GM19395 (cell line): ENCODE results near the gene WNT8A.

Source experiments
- ATAC-seq: cut with Tn5 transposase; IDR thresholded peaks from one replicate; pipeline ENCODE4 v1.9.1; 2021; ENCODE audit warnings: mild to moderate bottlenecking, moderate library complexity; ENCODE audit not compliant: unreplicated experiment

The WNT8A gene

DNA sequence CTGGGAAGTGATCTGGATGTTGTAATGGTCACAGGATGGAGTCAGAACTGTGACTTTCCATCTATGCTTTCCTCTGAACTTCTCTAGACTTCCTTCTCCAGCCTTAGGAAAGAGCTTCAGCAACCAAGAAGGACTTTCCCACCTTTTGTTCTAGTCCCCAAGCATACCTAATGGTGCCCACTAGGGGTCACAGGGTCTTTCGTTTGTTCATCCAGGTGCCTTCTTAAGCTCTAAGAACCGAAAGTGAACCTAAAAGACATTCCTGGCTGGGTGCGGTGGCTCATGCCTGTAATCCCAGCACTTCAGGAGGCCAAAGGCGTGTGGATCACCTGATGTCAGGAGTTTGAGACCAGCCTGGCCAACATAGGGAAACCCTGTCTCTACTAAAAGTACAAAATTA is 1.8 kb upstream of the WNT8A start:
- no peak for ATAC-seq

GRCh38 chr5:138091685-138092084 is 7.9 kb downstream of the WNT8A start:
- ATAC-seq, result no peak

DNA sequence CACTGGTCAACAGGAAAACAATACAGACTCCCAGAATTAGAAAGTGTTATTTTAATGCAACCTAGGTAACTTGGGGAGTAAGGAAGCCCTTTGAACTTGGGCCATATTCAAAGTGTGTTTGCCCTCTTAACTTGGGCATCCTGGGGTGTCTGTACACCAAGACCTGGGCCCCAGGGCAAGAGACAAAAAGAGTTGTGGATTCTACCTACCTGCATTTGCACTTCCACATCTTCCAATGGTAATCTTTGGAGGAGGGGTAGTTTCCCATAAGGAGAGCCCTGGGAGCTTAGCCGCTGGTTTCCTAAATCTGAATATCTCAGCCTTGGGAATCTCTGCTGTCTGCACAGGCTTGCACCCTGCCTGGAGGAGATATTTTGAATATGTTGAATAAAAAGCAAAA is 8.5 kb downstream of the WNT8A start:
- no peak for ATAC-seq

DNA sequence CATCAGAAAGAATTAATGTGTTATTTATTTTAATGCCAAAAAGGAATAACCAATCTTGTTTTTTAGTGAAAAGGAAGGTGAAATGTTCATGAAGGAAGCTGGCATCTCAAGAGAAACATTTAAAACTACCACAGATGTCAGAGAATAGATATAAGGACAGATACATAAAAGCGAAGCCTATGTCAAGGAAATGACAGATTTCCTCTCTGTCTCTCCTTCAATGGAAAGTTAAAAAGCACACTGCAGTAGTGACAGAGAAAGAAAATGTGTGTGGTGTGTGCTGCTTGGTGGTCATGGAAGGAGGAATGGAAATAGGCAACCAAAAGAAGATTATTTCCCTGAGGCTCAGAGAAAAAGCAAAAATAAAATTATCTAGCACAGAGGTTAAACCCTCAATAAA is 9.2 kb downstream of the WNT8A start:
- ATAC-seq, result no peak

DNA sequence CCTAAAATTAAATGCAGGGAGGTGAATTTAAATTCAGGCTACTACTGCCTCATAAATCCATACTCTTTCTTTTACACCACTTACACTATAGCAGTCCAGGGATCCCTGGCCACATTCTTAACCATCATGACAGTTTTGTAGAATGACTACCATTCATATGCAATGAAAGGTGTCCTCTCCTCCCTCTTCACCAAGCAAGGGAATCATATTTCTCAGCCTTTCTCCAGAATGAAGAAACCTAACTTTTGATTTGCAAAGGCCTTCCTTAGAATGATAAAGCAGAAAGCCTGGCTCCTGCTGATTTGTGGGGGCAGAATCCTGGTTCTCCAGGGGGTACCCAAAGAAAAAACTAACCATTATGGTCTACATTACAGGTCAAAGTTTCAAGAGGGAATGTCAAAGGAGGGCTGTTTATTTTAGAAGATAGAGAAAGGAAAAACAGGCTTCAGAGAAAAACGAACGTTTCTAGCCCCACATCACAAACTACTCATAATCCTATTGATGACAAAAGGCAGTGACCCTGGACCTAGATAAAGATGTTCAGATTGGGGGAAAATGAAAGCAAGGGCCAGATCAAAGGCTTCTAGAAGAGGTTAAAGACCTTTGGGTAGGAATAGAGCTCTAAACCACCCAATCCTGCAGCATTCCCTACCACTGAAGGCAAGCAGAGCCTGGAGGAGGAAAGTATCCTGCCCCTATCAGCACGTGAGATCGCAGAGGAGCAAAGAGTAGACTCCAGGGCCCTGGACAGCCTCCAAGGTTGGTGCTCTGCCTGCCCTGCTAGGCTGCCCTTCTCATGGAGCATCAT is 11.5 kb downstream of the WNT8A start:
- no peak for ATAC-seq

DNA sequence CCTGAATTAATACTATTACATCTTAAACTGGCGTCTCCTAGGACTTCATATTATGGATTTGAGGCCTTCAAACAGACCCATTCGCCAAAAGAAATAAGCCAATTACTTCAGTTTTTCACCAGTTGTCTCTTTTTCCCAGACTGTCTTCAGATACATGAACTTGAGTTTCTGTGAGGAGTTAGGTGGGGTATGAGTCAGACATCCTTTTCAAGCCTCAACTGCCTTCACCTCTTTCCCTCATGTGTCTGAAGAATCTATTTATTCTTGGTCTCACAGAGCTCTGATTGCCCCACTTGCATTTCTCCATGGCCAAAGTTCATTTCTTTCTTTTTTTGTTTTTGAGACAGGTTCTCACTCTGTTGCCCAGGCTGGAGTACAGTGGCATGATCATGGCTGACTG is 12.5 kb downstream of the WNT8A start:
- ATAC-seq, result no peak

GRCh38 chr5:138096997-138097828 is 13.4 kb downstream of the WNT8A start:
- no peak for ATAC-seq

DNA sequence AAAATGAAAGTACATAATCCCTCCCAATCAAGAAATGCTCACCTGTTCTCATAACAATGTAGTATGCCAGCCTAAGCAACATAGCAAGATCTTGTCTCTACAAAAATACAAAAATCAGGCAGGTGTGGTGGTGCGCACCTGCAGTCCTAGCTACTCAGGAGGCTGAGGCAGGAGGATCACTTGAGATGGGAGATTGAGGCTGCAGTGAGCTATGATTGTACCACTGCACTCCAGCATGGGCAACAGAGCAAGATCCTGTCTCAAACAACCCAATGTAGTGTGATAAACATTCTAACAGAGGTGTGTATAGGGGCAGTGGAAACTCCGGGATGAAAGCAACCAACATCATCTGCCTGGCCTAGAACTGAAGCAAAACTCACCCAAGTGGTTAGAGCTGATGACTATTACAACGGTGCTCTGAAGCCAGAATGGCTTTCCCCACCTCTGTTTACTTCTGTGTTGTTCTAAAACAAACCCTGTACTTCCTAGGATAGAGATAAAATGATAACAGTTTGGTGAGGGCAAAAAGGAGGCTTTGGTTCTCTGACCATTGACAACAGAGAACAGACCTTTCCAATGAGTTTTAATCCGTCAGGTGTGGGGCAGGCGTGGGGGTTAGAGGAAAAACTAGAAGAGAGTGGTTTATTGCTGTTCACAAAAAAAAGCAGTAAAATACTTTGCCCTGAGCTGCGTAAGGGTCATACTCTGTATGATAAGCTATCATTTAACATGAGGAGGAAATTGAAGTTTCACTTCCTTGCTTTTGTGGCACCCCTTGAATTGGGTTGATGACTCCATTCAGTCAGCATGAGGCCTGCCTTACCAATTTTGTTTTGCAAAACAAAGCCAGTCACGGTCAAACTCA is 18.9 kb downstream of the WNT8A start:
- ATAC-seq, result no peak

DNA sequence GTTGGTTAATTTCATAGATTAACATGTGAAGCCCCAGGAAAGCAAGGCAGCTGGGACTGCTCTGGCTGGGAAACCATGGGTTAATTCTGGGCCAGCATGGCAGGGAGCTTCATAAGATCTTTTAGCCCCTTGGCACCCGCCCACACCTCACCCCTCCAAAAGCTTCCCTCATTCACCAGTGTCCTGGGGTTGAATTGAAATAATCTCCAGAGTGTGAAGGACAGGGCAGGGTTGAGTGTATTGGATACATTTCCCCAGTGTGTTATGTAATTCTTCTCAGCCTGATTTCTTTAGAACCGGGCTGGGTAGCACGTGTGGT is 19.4 kb downstream of the WNT8A start:
- ATAC-seq, result no peak

DNA sequence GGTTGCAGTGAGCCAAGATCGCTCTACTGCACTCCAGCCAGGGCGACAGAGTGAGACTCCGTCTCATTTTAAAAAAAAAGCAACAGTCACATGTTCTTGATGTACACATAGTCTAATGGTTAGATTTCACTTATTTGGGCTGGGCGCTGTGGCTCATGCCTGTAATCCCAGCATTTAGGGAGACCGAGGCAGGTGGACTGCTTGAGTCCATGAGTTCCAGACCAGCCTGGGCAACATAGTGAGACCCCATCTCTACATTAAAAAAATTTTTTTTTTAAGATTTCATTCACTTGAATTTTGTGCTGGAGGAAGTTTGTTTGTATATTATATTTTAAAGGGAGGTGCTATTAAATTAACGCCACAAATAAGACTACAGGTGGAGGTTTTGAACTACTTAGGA is 21.9 kb downstream of the WNT8A start:
- ATAC-seq, result no peak

DNA sequence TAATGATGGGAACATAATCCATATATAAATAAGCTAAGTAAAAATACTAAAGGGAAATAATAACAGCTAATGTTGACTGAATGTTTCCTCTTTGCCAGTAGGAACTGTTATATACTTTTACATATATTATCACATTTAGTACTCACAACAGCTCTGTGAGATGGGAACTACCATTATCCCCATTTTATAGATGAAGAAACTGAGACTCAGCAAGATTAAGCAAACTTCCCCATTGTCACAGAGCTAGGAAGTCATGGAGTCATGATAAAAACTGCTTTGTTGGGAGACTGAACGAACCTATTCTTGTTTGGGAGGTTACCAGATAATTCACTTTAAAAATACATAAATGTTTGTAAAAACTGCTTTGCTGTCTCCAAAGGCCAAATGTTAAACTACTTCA is 23.4 kb downstream of the WNT8A start:
- ATAC-seq, result no peak

DNA sequence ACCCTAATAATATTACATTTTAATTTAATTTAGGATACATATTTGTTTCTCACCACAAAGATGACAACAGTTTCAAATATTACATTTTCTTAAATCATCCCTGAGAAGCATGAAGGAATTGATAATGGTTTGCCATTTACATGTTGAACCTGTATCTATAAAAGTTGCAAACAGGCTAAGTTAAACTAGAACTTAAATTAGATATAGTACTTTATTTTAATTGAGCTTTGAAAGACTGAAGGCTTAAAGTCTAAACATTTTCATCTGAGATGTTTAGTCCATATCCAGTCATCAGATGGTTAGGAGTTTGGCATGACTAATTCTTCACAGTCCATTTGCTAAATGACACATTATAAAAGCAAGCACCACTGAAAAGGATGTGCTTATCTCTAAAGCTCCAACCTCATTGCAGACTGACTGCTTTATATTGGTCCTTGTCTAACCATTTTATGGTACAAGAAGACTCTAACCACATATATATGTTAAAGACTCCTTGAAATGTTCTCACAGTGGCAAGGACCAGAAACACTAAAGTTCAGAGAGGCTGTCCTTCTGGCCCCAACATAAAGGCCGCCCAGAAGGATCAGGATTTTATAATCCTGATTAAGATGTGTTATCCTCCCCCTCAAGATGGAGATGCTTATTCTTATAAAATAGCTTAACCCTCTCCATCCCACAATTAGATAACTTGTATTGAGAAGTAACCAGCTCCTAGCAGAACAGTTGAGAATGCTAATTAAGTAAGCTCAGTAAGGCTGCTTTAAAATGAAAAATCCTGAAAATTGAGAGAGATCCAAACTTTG is 25.8 kb downstream of the WNT8A start:
- no peak for ATAC-seq

DNA sequence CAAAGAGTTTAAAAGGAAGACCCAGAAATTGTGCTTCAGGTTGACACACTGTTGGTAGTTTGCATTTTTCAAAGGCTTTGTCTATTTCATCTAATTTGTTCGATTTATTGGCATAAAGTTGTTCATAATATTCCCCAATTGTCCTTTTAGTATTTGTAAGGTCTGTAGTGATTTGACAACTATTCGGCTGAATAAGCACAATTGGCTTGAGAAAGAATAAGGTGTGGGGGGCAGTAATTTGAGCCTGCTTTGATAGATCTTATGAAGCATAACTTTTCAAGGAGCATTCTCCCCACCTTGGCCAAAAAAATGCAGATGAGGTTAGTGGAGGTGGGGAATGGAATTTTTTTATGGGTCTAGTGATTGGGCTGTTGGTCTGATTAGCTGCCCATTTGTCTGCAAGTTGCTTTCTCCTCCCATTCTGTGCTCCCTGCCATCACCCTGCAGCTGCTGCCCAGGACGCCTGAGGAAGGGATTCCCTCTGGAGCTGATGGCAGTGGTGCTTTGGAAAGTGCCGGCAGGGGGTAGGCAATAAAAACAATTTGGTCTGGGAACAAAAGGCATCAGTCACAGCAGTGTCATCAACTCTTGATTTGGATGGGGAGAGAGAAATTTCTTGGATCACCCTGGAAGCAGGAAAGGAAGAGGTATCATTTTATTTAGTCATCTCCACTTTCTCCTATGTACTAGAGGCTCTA is 26.6 kb downstream of the WNT8A start:
- no peak for ATAC-seq

- ATAC-seq, result no peak
Observed at GRCh38 chr5:138111181-138111580, 27.3 kb downstream of the WNT8A start.

DNA sequence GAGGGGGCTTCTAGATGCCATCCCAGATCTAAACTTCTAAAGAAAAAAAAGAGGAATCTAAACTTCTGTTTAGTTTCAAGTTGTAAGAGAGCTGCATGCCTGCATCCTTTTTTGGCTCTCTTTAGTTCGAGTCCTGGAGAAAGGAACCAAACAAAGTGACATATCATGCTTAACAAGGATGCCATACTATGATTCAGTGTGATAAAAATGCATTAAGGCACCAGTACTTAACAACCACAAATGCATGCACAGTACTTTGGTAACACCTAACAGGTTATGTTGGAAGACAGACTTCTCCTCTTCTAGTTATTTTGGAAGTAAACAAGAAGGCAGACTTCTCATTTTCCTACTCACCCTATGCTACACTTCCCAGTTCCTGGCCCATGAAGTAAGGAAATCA is 28.1 kb downstream of the WNT8A start:
- ATAC-seq, result no peak

DNA sequence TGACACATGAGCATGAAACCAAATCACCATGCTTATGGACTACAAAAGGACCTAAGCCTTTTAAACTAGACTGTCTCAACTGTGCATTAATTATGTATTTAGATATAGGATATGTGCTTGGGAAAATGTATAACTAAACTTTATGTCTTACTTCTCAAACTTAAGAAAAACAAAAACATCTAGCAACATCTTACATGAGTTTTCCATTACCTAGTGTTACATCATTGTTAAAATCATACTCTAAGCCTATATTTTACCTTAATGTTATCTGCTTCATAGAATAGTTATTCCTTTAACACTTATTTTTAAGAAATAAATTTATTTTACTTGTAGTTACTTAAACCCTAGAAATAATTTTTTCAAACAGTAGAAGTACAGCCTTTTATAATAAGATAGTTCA is 31.4 kb downstream of the WNT8A start:
- ATAC-seq, result no peak

GRCh38 chr5:138128334-138128733 is 44.5 kb downstream of the WNT8A start:
- ATAC-seq, result no peak

DNA sequence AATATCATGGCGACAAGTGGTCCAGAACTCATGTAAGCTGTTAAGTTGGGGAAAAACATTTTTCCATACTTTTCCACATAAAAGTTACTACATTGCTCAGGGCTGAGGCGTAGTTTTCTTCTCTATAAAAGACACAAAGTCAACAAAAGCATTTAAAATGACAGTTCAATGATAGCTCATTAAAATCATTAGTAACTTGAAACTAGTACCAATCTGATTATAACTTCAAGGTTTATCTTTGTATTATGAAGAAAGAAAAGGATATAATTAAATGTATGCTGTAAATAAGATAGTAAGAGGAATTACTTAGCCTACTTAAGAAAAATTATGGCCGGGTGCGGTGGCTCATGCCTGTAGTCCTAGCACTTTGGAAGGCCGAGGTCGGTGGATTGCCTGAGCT is 45.5 kb downstream of the WNT8A start:
- no peak for ATAC-seq

GRCh38 chr5:138132543-138132942 is 48.7 kb downstream of the WNT8A start:
- no peak for ATAC-seq
